Measurements from ENCODE around the gene METAP2.
"Not testable (repeated sequence)": the region's sequence is repeated elsewhere in the genome, so short reads cannot be mapped to it uniquely, and the experiment has no call there.

METAP2 gene

GRCh38 chr12:95473884-95474659 is at the start of gene METAP2:
Gene METAP2 (plus strand): TSS chr12:95474152. CDS start chr12:95474180, 28 bp downstream.
- peaks cover 32% of the 10 kb centered on the region for H3K36me3 Mint-ChIP-seq (ENCODE audit: low read depth)
- H3K4me1 Mint-ChIP-seq (ENCODE audit: low read depth), result peaks cover 39% of the 10 kb centered on the region

DNA sequence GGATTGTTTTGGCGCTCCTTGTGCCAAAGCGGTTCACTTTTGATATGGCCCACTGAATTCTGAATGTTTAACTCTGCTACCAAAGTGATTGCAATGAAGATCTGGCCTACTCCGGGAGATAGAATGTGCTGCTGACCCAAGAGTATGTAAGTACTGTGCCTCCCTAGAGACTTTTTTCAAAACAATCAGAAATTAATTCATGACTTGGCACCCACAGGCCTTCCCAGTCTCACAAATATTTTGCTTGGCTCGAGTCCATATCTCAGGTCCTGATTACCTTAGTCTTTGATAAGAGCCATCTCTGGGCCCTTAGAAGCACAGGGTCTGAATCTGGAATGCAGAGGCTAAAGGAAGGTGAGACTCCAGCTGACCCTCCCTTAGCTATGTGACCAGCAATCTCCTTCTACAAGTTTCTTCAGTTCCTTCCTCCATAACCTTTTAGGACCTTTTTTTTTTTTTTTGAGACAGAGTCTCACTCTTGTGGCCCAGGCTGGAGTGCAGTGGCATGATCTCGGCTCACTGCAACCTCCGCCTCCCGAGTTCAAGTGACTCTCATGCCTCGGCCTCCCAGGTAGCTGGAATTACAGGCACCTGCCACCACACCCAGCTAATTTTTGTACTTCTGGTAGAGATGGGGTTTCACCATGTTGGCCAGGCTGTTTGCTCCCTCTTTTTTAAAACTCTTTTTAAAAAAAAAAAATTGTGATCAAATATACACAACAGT is 49.5 kb upstream of the METAP2 start:
- no peaks in the 10 kb centered on the region for H3K27me3 Mint-ChIP-seq (ENCODE audit: low read depth)
- H3K4me1 Mint-ChIP-seq (ENCODE audit: low read depth), result peaks cover 4% of the 10 kb centered on the region
- H3K9me3 Mint-ChIP-seq, result peaks cover 3% of the 10 kb centered on the region
- H3K27ac Mint-ChIP-seq, result no peak overlapping the region
- peaks cover 3% of the 10 kb centered on the region for H3K36me3 Mint-ChIP-seq (ENCODE audit: low read depth)
- H3K4me3 Mint-ChIP-seq, result no peak overlapping the region

More at GRCh38 chr12:95473884-95474659, at the start of gene METAP2:
- Mint-ChIP-seq H3K4me3 (peak within 1 kb of the TSS; percentile 100), H3K9me3 (no peaks in the 10 kb centered on the region), H3K27ac (peak within 1 kb of the TSS; percentile 100), H3K27me3 (ENCODE audit: low read depth) (no peaks in the 10 kb centered on the region)

GRCh38 chr12:95429172-95429510 is 44.8 kb upstream of the METAP2 start:
- Mint-ChIP-seq H3K27me3 (ENCODE audit: low read depth) (peaks cover 4% of the 10 kb centered on the region), H3K36me3 (ENCODE audit: low read depth) (peaks cover 3% of the 10 kb centered on the region), H3K27ac (no peak overlapping the region), H3K4me1 (ENCODE audit: low read depth) (peaks cover 4% of the 10 kb centered on the region), H3K9me3 (peaks cover 3% of the 10 kb centered on the region), H3K4me3 (no peak overlapping the region)

DNA sequence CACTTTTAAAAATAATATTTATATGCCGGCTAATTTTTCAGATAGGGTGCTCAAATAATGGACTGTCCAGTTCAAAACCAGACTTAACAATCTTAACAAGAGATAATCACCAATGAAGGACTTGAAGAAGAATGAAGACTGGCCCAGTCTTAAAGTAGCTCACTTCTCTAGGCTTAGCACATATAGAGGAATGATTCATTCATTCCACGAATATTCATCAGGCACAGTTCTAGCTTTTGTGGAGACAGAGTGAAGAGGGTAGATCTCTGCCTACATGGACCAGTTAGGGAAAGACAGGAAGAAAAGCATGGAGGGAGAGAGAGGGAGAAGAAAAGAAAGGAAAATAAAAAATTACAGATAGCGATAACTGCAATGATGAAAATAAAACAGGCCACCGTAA is 42.8 kb upstream of the METAP2 start:
- no peak overlapping the region for H3K4me3 Mint-ChIP-seq
- peaks cover 4% of the 10 kb centered on the region for H3K4me1 Mint-ChIP-seq (ENCODE audit: low read depth)
- H3K9me3 Mint-ChIP-seq, result peaks cover 3% of the 10 kb centered on the region
- no peak overlapping the region for H3K27ac Mint-ChIP-seq
- H3K36me3 Mint-ChIP-seq (ENCODE audit: low read depth), result peaks cover 3% of the 10 kb centered on the region
- peaks cover 4% of the 10 kb centered on the region for H3K27me3 Mint-ChIP-seq (ENCODE audit: low read depth)

GRCh38 chr12:95435355-95435754 is 38.6 kb upstream of the METAP2 start:
- Mint-ChIP-seq H3K4me3 (no peak overlapping the region), H3K36me3 (ENCODE audit: low read depth) (no peaks in the 10 kb centered on the region), H3K9me3 (no peaks in the 10 kb centered on the region), H3K27ac (no peak overlapping the region), H3K4me1 (ENCODE audit: low read depth) (no peaks in the 10 kb centered on the region), H3K27me3 (ENCODE audit: low read depth) (peaks cover 4% of the 10 kb centered on the region)

- no peak overlapping the region for H3K27ac Mint-ChIP-seq
- no peaks in the 10 kb centered on the region for H3K4me1 Mint-ChIP-seq (ENCODE audit: low read depth)
- no peaks in the 10 kb centered on the region for H3K27me3 Mint-ChIP-seq (ENCODE audit: low read depth)
- no peak overlapping the region for H3K4me3 Mint-ChIP-seq
- H3K9me3 Mint-ChIP-seq, result no peaks in the 10 kb centered on the region
- no peaks in the 10 kb centered on the region for H3K36me3 Mint-ChIP-seq (ENCODE audit: low read depth)
These were observed 36.4 kb upstream of the METAP2 start for GRCh38 chr12:95437565-95437964.

- Mint-ChIP-seq H3K27ac (no peak overlapping the region), H3K9me3 (no peaks in the 10 kb centered on the region), H3K36me3 (ENCODE audit: low read depth) (no peaks in the 10 kb centered on the region), H3K27me3 (ENCODE audit: low read depth) (peaks cover 3% of the 10 kb centered on the region), H3K4me3 (no peak overlapping the region), H3K4me1 (ENCODE audit: low read depth) (no peaks in the 10 kb centered on the region)
These were observed 34.3 kb upstream of the METAP2 start for GRCh38 chr12:95439461-95440230.

- H3K27ac Mint-ChIP-seq, result no peak overlapping the region
- H3K36me3 Mint-ChIP-seq (ENCODE audit: low read depth), result no peaks in the 10 kb centered on the region
- no peak overlapping the region for H3K4me3 Mint-ChIP-seq
- H3K9me3 Mint-ChIP-seq, result peaks cover 2% of the 10 kb centered on the region
- no peaks in the 10 kb centered on the region for H3K4me1 Mint-ChIP-seq (ENCODE audit: low read depth)
- peaks cover 7% of the 10 kb centered on the region for H3K27me3 Mint-ChIP-seq (ENCODE audit: low read depth)
These were observed 33.6 kb upstream of the METAP2 start for GRCh38 chr12:95440401-95440800.

GRCh38 chr12:95443459-95443858 is 30.5 kb upstream of the METAP2 start:
- Mint-ChIP-seq H3K27ac (no peak overlapping the region), H3K9me3 (peaks cover 2% of the 10 kb centered on the region)

GRCh38 chr12:95445099-95445498 is 28.9 kb upstream of the METAP2 start:
- not testable (repeated sequence) for H3K4me3 Mint-ChIP-seq; H3K27ac Mint-ChIP-seq; H3K4me1 Mint-ChIP-seq (ENCODE audit: low read depth); H3K36me3 Mint-ChIP-seq (ENCODE audit: low read depth); H3K9me3 Mint-ChIP-seq
- H3K27me3 Mint-ChIP-seq (ENCODE audit: low read depth), result peaks cover 21% of the 10 kb centered on the region

More at GRCh38 chr12:95443459-95443858, 30.5 kb upstream of the METAP2 start:
- Mint-ChIP-seq H3K27me3 (ENCODE audit: low read depth) (peaks cover 21% of the 10 kb centered on the region), H3K4me1 (ENCODE audit: low read depth) (peaks cover 2% of the 10 kb centered on the region), H3K4me3 (no peak overlapping the region), H3K36me3 (ENCODE audit: low read depth) (no peaks in the 10 kb centered on the region)

DNA sequence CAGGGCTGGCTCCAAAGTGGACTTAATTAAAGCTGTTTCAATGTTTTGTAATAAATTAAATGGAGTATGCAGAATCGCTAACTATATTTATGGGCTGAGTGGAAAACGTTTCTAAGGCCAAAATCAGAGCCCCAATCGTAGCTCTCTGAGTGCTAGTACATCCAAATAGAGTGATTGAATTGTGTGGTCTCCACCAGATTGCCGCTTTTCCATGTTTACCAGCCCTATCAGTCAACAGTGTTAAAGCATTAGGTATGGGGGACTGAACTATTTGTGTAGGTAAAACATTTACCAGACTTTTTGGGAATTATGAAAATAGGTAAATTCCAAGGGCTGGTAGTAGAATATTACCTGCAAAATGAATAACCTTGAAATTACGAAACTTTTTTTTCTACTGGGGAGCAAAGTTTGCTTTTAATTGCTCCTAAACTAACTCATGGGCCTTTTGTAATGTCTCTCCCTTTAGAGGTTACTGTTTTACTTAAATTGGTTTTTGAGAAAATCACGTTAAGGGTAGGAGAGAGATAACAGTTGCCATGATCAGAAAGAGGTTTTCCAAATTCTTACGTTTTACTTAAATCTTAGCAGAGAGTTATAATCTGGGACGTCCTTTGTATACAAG is 28.0 kb upstream of the METAP2 start:
- Mint-ChIP-seq H3K27ac (no peak overlapping the region), H3K4me3 (no peak overlapping the region), H3K9me3 (peaks cover 2% of the 10 kb centered on the region), H3K36me3 (ENCODE audit: low read depth) (no peaks in the 10 kb centered on the region), H3K27me3 (ENCODE audit: low read depth) (peaks cover 21% of the 10 kb centered on the region), H3K4me1 (ENCODE audit: low read depth) (peaks cover 2% of the 10 kb centered on the region)

GRCh38 chr12:95446506-95446900 is 27.4 kb upstream of the METAP2 start:
- Mint-ChIP-seq H3K4me1 (ENCODE audit: low read depth) (peaks cover 2% of the 10 kb centered on the region), H3K27ac (no peak overlapping the region), H3K36me3 (ENCODE audit: low read depth) (no peaks in the 10 kb centered on the region), H3K9me3 (peaks cover 2% of the 10 kb centered on the region), H3K27me3 (ENCODE audit: low read depth) (peaks cover 21% of the 10 kb centered on the region), H3K4me3 (no peak overlapping the region)

DNA sequence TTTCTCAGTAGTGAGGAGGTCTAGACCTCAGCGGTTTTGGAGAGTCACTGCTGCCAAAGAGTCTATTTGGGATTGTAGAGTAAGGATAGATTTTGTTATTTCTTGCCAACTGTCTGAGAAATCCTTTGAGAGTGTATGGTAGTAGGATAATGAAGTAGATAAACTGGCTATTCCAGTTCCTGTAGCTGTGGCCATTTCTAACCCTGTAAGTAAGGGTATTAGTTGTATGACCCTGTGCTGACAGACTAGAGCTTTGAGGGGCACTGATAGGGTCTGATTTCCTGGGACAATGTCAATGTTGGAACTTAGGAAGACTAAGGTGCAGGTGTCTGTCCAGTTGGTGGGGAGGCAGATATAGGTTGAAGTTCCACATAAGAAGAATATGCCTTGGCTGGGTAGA is 24.3 kb upstream of the METAP2 start:
- H3K4me1 Mint-ChIP-seq (ENCODE audit: low read depth); H3K36me3 Mint-ChIP-seq (ENCODE audit: low read depth); H3K27ac Mint-ChIP-seq; H3K4me3 Mint-ChIP-seq; H3K9me3 Mint-ChIP-seq: not testable (repeated sequence)
- H3K27me3 Mint-ChIP-seq (ENCODE audit: low read depth), result peaks cover 18% of the 10 kb centered on the region

- H3K4me3 Mint-ChIP-seq; H3K27me3 Mint-ChIP-seq (ENCODE audit: low read depth); H3K27ac Mint-ChIP-seq; H3K36me3 Mint-ChIP-seq (ENCODE audit: low read depth); H3K9me3 Mint-ChIP-seq; H3K4me1 Mint-ChIP-seq (ENCODE audit: low read depth): not testable (repeated sequence)
These were observed 21.5 kb upstream of the METAP2 start for GRCh38 chr12:95452501-95452900.
